HCT116 (cell line): ENCODE measurements around the gene SERINC4. TPM values are rescaled to one million over a fixed set of nuclear protein-coding genes. Genes with fewer than 3 reads are reported as not detected.
"Not testable (repeated sequence)": the region's sequence is repeated elsewhere in the genome, so short reads cannot be mapped to it uniquely, and the experiment has no call there.

ENCODE experiments used
- ATAC-seq: fragments of 200-7000 bp; cut with Tn5 transposase; 2 replicates; pipeline ENCODE4 v1.9.1; 2020; ENCODE audit warnings: mild to moderate bottlenecking, moderate library complexity
- BruUV-seq: library from RNA; stranded (reverse); fragments of 400-500 nt; replicated peaks from 2 replicates; lab custom pipeline; 2021; lab: Mats Ljungman, UMichigan
- CTCF ChIA-PET: fragments of 300-600 bp; sonication (Branson Sonifier 250); formaldehyde crosslinking; loops from one replicate; lab custom pipeline; 2021; ENCODE audit warnings: antibody characterized with exemption; lab: Charles Lee
- POLR2A ChIA-PET: fragments of 300-600, 350-600 bp; sonication (Branson Sonifier 250); formaldehyde crosslinking; loops from one replicate; lab custom pipeline; 2021; ENCODE audit warnings: antibody characterized with exemption; lab: Charles Lee
- RAD21 ChIA-PET, 2 experiments: fragments of 300-600 bp; sonication (Branson Sonifier 250); formaldehyde crosslinking; loops; one replicate each; lab custom pipeline; 2023; ENCODE audit warnings: low total read pairs in 2 of 2; ENCODE audit not compliant: uncharacterized antibody in 2 of 2, unreplicated experiment in 2 of 2, low non-redundant PET in 1 of 2; lab: Charles Lee
- DNase-seq: peaks from one replicate; pipeline ENCODE4 v3.0.0-alpha.2; 2010; ENCODE audit warnings: low read depth, low spot score
- H2AFZ ChIP-seq: fragments of 200-600 bp; shearing (Covaris generic), sonication (generic); 2 replicates; pipeline ENCODE4 v1.6.1; 2017; ENCODE audit warnings: low read depth, mixed run types, mixed read lengths, antibody characterized with exemption, low read length; ENCODE audit not compliant: poor library complexity, severe bottlenecking
- H3K27ac ChIP-seq: 2 replicates; pipeline ENCODE4 v1.5.1; 2012; ENCODE audit warnings: low read depth, low read length
- H3K27me3 ChIP-seq: fragments of 200-600 bp; sonication (generic); 2 replicates; pipeline ENCODE4 v1.6.1; 2016; ENCODE audit warnings: mixed run types, low read length, mixed read lengths; ENCODE audit not compliant: insufficient read depth
- H3K36me3 ChIP-seq, 2 experiments: fragments of 200-500 bp in 1 of 2; fragments of 200-600 bp in 1 of 2; sonication (Bioruptor generic) in 1 of 2; sonication (generic) in 1 of 2; 2 replicates each; pipeline versions ENCODE4 v1.5.1 to v1.6.1; 2014 to 2016; ENCODE audit warnings: low read length in 2 of 2, inconsistent platforms in 1 of 2, mixed read lengths in 1 of 2, mixed run types in 1 of 2; ENCODE audit not compliant: insufficient read depth in 2 of 2, control insufficient read depth in 1 of 2
- H3K4me1 ChIP-seq, 2 experiments: fragments of 200-600 bp in 1 of 2; sonication (generic) in 1 of 2; 2 replicates each; pipeline versions ENCODE4 v1.5.1 to v1.6.1; 2012 to 2017; ENCODE audit warnings: low read length in 2 of 2, inconsistent platforms in 1 of 2, mild to moderate bottlenecking in 1 of 2, mixed read lengths in 1 of 2, mixed run types in 1 of 2, moderate library complexity in 1 of 2; ENCODE audit not compliant: insufficient read depth in 2 of 2, control insufficient read depth in 1 of 2
- H3K4me2 ChIP-seq: fragments of 200-600 bp; sonication (generic); 2 replicates; pipeline ENCODE4 v1.6.1; 2017; ENCODE audit warnings: mixed run types, low read length, mixed read lengths
- H3K4me3 ChIP-seq, 2 experiments: fragments of 200-600 bp in 1 of 2; sonication (generic) in 1 of 2; replicated peaks in 1 of 2; 2 replicates each; pipeline ENCODE4 v1.5.1; 2011 to 2016; ENCODE audit warnings: low read length in 2 of 2, control low read depth in 1 of 2, low read depth in 1 of 2, mild to moderate bottlenecking in 1 of 2, mixed read lengths in 1 of 2, mixed run types in 1 of 2
- H3K79me2 ChIP-seq: fragments of 200-600 bp; sonication (generic); 2 replicates; pipeline ENCODE4 v1.6.1; 2017; ENCODE audit warnings: mild to moderate bottlenecking, mixed run types, low read length, moderate library complexity, mixed read lengths; ENCODE audit not compliant: insufficient read depth
- H3K9ac ChIP-seq: fragments of 200-600 bp; sonication (generic); 2 replicates; pipeline ENCODE4 v1.6.1; 2016; ENCODE audit warnings: low read length, mixed read lengths
- H3K9me2 ChIP-seq: fragments of 200-600 bp; sonication (generic), shearing (Covaris generic); 2 replicates; pipeline ENCODE4 v1.6.1; 2017; ENCODE audit warnings: mixed run types, mild to moderate bottlenecking, moderate library complexity; ENCODE audit not compliant: insufficient read depth
- H3K9me3 ChIP-seq, 2 experiments: fragments of 200-500 bp in 1 of 2; fragments of 200-600 bp in 1 of 2; sonication (Bioruptor generic) in 1 of 2; sonication (generic) in 1 of 2; 2 replicates each; pipeline ENCODE4 v1.6.1; 2014 to 2017; ENCODE audit warnings: low read length in 2 of 2, mixed read lengths in 2 of 2, inconsistent platforms in 1 of 2, low read depth in 1 of 2, mild to moderate bottlenecking in 1 of 2, mixed run types in 1 of 2, moderate library complexity in 1 of 2; ENCODE audit not compliant: control insufficient read depth in 1 of 2, insufficient read depth in 1 of 2
- H4K20me1 ChIP-seq: fragments of 200-600 bp; sonication (generic), shearing (Covaris generic); 2 replicates; pipeline ENCODE4 v1.6.1; 2017; ENCODE audit warnings: mixed run types, mild to moderate bottlenecking, moderate library complexity; ENCODE audit not compliant: insufficient read depth
- CEBPB ChIP-seq: IDR thresholded peaks from 2 replicates; pipeline ENCODE4 v1.6.1; 2012; ENCODE audit warnings: low read depth
- EGR1 ChIP-seq: IDR thresholded peaks from 2 replicates; pipeline ENCODE4 v1.6.1; 2012; ENCODE audit warnings: low read depth
- EZH2 ChIP-seq: fragments of 200-600 bp; sonication (generic); IDR thresholded peaks from 2 replicates; pipeline ENCODE4 v1.6.1; 2017; ENCODE audit warnings: antibody characterized with exemption, mixed run types
- POLR2AphosphoS5 ChIP-seq: IDR thresholded peaks from 2 replicates; pipeline ENCODE4 v1.6.1; 2011; ENCODE audit warnings: mild to moderate bottlenecking, low read depth, low read length, moderate library complexity
- SIN3A ChIP-seq: IDR thresholded peaks from 2 replicates; pipeline ENCODE4 v1.6.1; 2012; ENCODE audit warnings: low read depth
- SRF ChIP-seq: IDR thresholded peaks from 2 replicates; pipeline ENCODE4 v1.6.1; 2012; ENCODE audit warnings: low read depth
- TCF7L2 ChIP-seq: IDR thresholded peaks from 2 replicates; pipeline ENCODE4 v1.7.0; 2011; ENCODE audit warnings: borderline replicate concordance, inconsistent platforms; ENCODE audit not compliant: insufficient read depth, insufficient read length; ENCODE audit errors: extremely low read depth
- YY1 ChIP-seq: IDR thresholded peaks from 2 replicates; pipeline ENCODE4 v1.6.1; 2011; ENCODE audit warnings: low read length, low read depth, moderate library complexity, mild to moderate bottlenecking; ENCODE audit not compliant: insufficient replicate concordance; ENCODE audit errors: extremely low read depth
- ZFX ChIP-seq: fragments of 450-650 bp; IDR thresholded peaks from 2 replicates; pipeline ENCODE4 v1.6.1; 2017
- intact Hi-C: fragments of 100-400 bp; cut with micrococcal nuclease; formaldehyde crosslinking; loops from 2 replicates; pipeline ENCODE4 v1.10.0; 2022
- total RNA-seq: library from RNA; stranded (reverse); gene quantifications from one replicate; pipeline ENCODE4 v1.2.1, GENCODE V29; 2021; ENCODE audit not compliant: unreplicated experiment
- TF ChIP-seq, protein P1 (sequence below): IDR thresholded peaks from 2 replicates; pipeline ENCODE4 v1.6.1; 2011; ENCODE audit warnings: mild to moderate bottlenecking, low read length, moderate library complexity; ENCODE audit not compliant: insufficient replicate concordance; ENCODE audit errors: extremely low read depth
- TF ChIP-seq, protein P2 (sequence below): IDR thresholded peaks from 2 replicates; pipeline ENCODE4 v1.6.1; 2012; ENCODE audit warnings: low read depth

Gene SERINC4
- total RNA-seq, 1 experiment from 2014 or later: 0.12 TPM

GRCh38 chr15:43826029-43826507 lies 26.0 kb upstream of the SERINC4 start:
- DNase-seq (no peak), ATAC-seq (no peak)
- RAD21 ChIA-PET: no interaction called here
- POLR2A ChIA-PET: no interaction called here
- BruUV-seq: no TSS peak
- H3K4me3 ChIP-seq: peak overlapping the region; percentile 64 to 77
- peaks cover 15 to 41% of the 10 kb centered on the region in 2 experiments for H3K4me1 ChIP-seq
- H3K27ac ChIP-seq: peak overlapping the region; percentile 65; the same call in 1 of the 2 replicates
- CTCF ChIA-PET: no interaction called here
- no peaks in the 10 kb centered on the region for H3K9me2 ChIP-seq
- no peak overlapping the region for H2AFZ ChIP-seq
- H4K20me1 ChIP-seq: no peaks in the 10 kb centered on the region
- no peaks in the 10 kb centered on the region for H3K9me3 ChIP-seq
- intact Hi-C loops: no loop called here
- peak overlapping the region; percentile 74 for H3K4me2 ChIP-seq
- peaks cover 10 to 21% of the 10 kb centered on the region in 2 experiments for H3K36me3 ChIP-seq
- TF ChIP-seq, protein P1, sequence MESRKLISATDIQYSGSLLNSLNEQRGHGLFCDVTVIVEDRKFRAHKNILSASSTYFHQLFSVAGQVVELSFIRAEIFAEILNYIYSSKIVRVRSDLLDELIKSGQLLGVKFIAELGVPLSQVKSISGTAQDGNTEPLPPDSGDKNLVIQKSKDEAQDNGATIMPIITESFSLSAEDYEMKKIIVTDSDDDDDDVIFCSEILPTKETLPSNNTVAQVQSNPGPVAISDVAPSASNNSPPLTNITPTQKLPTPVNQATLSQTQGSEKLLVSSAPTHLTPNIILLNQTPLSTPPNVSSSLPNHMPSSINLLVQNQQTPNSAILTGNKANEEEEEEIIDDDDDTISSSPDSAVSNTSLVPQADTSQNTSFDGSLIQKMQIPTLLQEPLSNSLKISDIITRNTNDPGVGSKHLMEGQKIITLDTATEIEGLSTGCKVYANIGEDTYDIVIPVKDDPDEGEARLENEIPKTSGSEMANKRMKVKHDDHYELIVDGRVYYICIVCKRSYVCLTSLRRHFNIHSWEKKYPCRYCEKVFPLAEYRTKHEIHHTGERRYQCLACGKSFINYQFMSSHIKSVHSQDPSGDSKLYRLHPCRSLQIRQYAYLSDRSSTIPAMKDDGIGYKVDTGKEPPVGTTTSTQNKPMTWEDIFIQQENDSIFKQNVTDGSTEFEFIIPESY: no peak
- TF ChIP-seq EGR1: no peak
- TF ChIP-seq, protein P2, sequence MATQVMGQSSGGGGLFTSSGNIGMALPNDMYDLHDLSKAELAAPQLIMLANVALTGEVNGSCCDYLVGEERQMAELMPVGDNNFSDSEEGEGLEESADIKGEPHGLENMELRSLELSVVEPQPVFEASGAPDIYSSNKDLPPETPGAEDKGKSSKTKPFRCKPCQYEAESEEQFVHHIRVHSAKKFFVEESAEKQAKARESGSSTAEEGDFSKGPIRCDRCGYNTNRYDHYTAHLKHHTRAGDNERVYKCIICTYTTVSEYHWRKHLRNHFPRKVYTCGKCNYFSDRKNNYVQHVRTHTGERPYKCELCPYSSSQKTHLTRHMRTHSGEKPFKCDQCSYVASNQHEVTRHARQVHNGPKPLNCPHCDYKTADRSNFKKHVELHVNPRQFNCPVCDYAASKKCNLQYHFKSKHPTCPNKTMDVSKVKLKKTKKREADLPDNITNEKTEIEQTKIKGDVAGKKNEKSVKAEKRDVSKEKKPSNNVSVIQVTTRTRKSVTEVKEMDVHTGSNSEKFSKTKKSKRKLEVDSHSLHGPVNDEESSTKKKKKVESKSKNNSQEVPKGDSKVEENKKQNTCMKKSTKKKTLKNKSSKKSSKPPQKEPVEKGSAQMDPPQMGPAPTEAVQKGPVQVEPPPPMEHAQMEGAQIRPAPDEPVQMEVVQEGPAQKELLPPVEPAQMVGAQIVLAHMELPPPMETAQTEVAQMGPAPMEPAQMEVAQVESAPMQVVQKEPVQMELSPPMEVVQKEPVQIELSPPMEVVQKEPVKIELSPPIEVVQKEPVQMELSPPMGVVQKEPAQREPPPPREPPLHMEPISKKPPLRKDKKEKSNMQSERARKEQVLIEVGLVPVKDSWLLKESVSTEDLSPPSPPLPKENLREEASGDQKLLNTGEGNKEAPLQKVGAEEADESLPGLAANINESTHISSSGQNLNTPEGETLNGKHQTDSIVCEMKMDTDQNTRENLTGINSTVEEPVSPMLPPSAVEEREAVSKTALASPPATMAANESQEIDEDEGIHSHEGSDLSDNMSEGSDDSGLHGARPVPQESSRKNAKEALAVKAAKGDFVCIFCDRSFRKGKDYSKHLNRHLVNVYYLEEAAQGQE: no peak
- TF ChIP-seq EZH2: no peak
- no peak for TF ChIP-seq TCF7L2
- no peak for TF ChIP-seq ZFX
- no peak for TF ChIP-seq SIN3A
- TF ChIP-seq POLR2AphosphoS5: no peak
- TF ChIP-seq SRF: no peak
- TF ChIP-seq YY1: no peak
- no peak for TF ChIP-seq CEBPB
- TF ChIP-seq, all 23 proteins: peak for 0
- Histone ChIP-seq H3K9ac (peak overlapping the region; percentile 77), H3K27me3 (no peaks in the 10 kb centered on the region), H3K79me2 (peaks cover 74% of the 10 kb centered on the region)

- ATAC-seq, intact Hi-C loops, CTCF ChIA-PET, DNase-seq, H3K27me3 ChIP-seq, BruUV-seq, RAD21 ChIA-PET, H4K20me1 ChIP-seq, H3K27ac ChIP-seq, H2AFZ ChIP-seq, H3K9me2 ChIP-seq, H3K9me3 ChIP-seq: not testable (repeated sequence)
- H3K4me3 ChIP-seq: peak overlapping the region; percentile 73 to 90; a peak in 2 of 4 replicates
- H3K4me1 ChIP-seq: peaks cover 15 to 41% of the 10 kb centered on the region in 2 experiments
- H3K4me2 ChIP-seq: peak overlapping the region; percentile 89; the same call in 1 of the 2 replicates
- H3K9ac ChIP-seq: peak overlapping the region; percentile 83
- H3K36me3 ChIP-seq: peaks cover 10 to 18% of the 10 kb centered on the region in 2 experiments
- H3K79me2 ChIP-seq: peaks cover 75% of the 10 kb centered on the region
- POLR2A ChIA-PET: interaction anchor here (1.1 kb wide), 1 partner anchor 11 kb away, joined by 3 read pairs; no protein-coding TSS in a partner anchor
Observed at GRCh38 chr15:43825305-43825704, 25.3 kb upstream of the SERINC4 start.
